ENCODE data around the gene FAM53B.
A peak's percentile ranks its signal among the peaks of the same experiment; 100 is the strongest.

The FAM53B gene

DNA sequence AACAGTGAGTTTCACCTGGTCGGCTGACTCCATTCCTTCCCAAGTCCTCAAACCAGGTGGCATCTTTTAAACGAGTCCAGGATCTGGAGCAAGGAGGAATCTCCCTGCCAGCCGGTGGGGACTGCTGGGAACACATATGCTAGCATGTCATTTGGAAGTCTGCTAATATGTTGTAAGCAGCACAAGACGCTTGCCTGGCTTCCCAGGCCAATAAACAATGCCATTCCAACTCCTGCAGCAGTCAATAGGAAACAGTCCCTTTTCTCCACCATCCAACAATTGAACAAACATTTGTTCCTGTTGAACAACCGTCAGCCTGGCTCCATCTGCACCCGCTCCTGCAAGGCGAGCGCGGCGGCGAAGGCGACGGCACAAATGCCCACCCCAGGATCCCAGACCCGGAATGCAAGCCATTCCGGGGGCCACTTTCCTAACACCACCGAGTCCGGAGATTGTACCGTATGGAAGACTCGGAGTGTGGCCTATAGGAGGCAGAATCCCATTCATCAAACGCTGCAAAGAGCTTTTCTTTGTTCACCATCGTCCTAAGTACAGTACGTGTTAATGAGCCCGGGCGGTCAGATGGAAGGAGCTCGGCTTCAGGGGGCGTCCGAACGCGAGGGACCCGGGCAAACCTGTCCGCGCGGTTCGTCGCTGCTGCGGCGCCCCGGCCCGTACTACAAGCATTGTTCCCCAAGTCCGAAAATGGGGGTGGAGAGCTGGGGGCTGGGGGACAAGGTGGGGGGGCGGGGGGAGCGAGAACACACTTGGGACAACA, 1.6 kb downstream of the FAM53B start:
- Histone ChIP-seq H3K4me1 (ENCODE audit: control insufficient read depth, insufficient read depth, low read length) (peaks cover 49% of the 10 kb centered on the region), H3K36me3 (ENCODE audit: control insufficient read depth, insufficient read depth, low read length) (no peaks in the 10 kb centered on the region), H3K27me3 (ENCODE audit: control insufficient read depth, insufficient read depth, low read length, poor library complexity, severe bottlenecking) (peaks cover 12% of the 10 kb centered on the region), H3K4me3 (ENCODE audit: insufficient read depth, low read depth, low read length) (peak overlapping the region; percentile 73), H3K27ac (ENCODE audit: insufficient read depth, low read depth, low read length, poor library complexity, severe bottlenecking) (peak overlapping the region; percentile 5), H3K9me3 (ENCODE audit: control insufficient read depth, low read length) (no peaks in the 10 kb centered on the region)
- WGBS, 2 experiments = 4% methylated on average over 42 of the region's 42 CpGs

DNA sequence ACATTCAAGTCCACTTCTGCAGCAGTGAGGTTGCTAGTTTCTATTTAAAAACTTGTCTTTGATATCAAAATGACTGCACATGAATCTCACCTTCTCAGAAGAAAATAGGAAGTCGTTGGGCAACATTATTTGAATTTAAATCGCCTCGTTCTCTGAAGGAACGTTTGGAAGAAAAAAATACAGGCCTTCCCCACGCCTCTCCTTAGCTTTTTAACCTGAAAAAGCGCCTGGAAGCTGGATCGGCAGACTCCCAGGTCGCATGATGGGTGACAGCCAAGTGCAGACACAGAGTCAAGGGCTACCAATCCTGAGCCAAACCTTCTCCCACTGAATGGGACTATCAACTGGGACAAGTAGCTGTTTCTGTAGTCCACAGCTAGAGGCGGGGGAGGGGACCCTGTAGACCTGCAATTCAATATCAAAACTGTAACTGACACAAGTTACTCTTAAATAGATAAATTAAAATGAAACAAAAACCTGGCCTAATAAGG, 2.2 kb downstream of the FAM53B start:
- 65 to 69% methylated on average over 9 of the region's 9 CpGs for WGBS, 2 experiments
- Histone ChIP-seq H3K27me3 (ENCODE audit: control insufficient read depth, insufficient read depth, low read length, poor library complexity, severe bottlenecking) (peaks cover 12% of the 10 kb centered on the region), H3K36me3 (ENCODE audit: control insufficient read depth, insufficient read depth, low read length) (no peaks in the 10 kb centered on the region), H3K4me1 (ENCODE audit: control insufficient read depth, insufficient read depth, low read length) (peaks cover 49% of the 10 kb centered on the region), H3K27ac (ENCODE audit: insufficient read depth, low read depth, low read length, poor library complexity, severe bottlenecking) (no peak overlapping the region), H3K9me3 (ENCODE audit: control insufficient read depth, low read length) (no peaks in the 10 kb centered on the region), H3K4me3 (ENCODE audit: insufficient read depth, low read depth, low read length) (peak overlapping the region; percentile 73)

- Histone ChIP-seq H3K27ac (ENCODE audit: insufficient read depth, low read depth, low read length, poor library complexity, severe bottlenecking) (peak overlapping the region; percentile 69), H3K36me3 (ENCODE audit: control insufficient read depth, insufficient read depth, low read length) (no peaks in the 10 kb centered on the region), H3K4me3 (ENCODE audit: insufficient read depth, low read depth, low read length) (no peak overlapping the region), H3K27me3 (ENCODE audit: control insufficient read depth, insufficient read depth, low read length, poor library complexity, severe bottlenecking) (peaks cover 12% of the 10 kb centered on the region), H3K4me1 (ENCODE audit: control insufficient read depth, insufficient read depth, low read length) (peaks cover 49% of the 10 kb centered on the region), H3K9me3 (ENCODE audit: control insufficient read depth, low read length) (no peaks in the 10 kb centered on the region)
- WGBS, 2 experiments = 31 to 33% methylated on average over 13 of the region's 13 CpGs
Measured at GRCh38 chr10:124741281-124741921, 2.8 kb downstream of the FAM53B start.

DNA sequence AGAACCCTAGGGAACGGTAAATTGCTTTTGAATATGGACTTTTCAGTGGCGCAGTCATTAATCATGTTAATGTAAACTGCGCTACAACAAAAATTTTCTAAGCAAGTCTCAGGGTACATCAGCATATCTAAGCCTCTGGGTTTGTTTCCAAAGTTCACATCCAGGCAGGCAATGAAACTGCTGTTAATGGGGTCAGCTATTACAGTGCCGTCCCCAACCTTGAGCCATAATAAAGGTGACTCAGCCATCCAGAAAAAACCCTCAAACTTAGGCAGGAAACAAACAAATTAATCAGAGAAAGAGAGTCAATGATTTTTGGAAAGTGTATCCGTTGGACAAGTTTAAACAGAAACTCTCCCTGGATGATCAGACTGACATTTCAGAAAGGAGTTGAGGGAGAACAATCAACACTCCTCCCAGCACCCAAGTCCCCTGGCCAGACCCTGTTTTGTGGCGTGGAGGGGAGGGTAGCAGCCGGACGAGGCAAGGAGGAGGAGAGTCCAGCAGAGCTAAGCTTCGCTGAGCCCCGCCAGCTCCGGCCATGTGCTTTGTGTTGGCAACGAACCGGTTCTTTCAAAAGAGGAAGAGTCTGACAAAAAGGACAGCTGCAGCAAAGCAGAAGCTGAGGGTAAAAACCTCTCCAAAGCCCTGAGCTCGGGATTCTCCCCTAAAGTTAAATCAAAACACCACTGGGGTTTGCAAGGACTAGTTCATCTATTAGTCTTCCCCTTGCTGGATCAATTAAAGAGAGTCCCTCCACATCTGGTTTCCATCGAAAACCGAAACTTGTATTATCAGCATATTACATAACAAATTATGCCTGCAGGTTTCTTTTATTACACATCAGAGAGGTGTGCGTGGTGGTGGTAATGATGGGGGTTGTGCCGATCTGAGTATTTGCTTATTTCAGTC, 3.6 kb downstream of the FAM53B start:
- peak overlapping the region; percentile 69 for H3K27ac ChIP-seq (ENCODE audit: insufficient read depth, low read depth, low read length, poor library complexity, severe bottlenecking)
- 20 to 26% methylated on average over 16 to 18 of the region's 18 CpGs for WGBS, 2 experiments
- H3K36me3 ChIP-seq (ENCODE audit: control insufficient read depth, insufficient read depth, low read length) = no peaks in the 10 kb centered on the region
- no peaks in the 10 kb centered on the region for H3K9me3 ChIP-seq (ENCODE audit: control insufficient read depth, low read length)
- no peak overlapping the region for H3K4me3 ChIP-seq (ENCODE audit: insufficient read depth, low read depth, low read length)
- peaks cover 49% of the 10 kb centered on the region for H3K4me1 ChIP-seq (ENCODE audit: control insufficient read depth, insufficient read depth, low read length)
- peaks cover 12% of the 10 kb centered on the region for H3K27me3 ChIP-seq (ENCODE audit: control insufficient read depth, insufficient read depth, low read length, poor library complexity, severe bottlenecking)

- WGBS, 2 experiments = 12 to 17% methylated on average over 7 of the region's 7 CpGs
- no peak overlapping the region for H3K4me3 ChIP-seq (ENCODE audit: insufficient read depth, low read depth, low read length)
- H3K27me3 ChIP-seq (ENCODE audit: control insufficient read depth, insufficient read depth, low read length, poor library complexity, severe bottlenecking) = peaks cover 12% of the 10 kb centered on the region
- H3K27ac ChIP-seq (ENCODE audit: insufficient read depth, low read depth, low read length, poor library complexity, severe bottlenecking) = no peak overlapping the region
- H3K9me3 ChIP-seq (ENCODE audit: control insufficient read depth, low read length) = no peaks in the 10 kb centered on the region
- H3K36me3 ChIP-seq (ENCODE audit: control insufficient read depth, insufficient read depth, low read length) = no peaks in the 10 kb centered on the region
- peaks cover 45% of the 10 kb centered on the region for H3K4me1 ChIP-seq (ENCODE audit: control insufficient read depth, insufficient read depth, low read length)
Measured at GRCh38 chr10:124739986-124740368, 4.2 kb downstream of the FAM53B start.

DNA sequence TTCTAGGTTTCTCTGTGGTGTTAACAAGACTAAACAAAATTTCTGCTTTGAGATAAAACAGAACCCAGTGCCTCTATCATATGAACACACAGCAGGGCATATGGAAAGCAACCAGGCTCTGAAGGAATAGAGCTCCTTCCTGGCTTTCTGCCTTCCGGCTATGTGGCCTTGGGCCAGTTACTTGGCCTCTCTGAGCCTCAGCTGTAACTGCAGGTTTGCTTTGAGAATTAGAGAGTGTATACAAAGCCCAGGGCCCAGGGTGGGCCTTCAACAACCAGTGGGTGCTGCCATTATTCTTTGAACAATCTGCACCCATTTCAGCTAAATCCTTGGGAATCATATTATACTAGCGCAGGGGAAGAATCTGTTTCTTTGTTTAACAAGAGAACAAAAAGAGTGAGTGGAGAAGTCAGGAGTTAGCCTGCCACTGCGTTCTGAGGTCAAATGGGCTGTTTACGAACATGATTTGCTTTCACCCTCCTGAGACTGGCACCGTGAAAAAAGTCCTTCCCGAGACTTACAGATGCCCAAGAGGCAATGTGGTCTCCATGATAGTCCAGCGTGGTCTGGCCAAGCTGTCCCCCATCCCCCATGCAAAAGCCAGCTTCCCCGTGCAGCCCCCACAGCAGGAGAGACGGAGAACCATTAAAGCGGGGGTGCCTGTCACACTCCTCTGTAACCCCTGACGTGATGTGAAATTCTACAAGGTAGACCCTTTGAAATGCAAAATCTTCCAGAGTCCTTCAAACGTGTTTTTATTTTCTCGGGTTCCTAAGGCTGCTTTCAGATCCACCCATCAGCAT, 4.9 kb downstream of the FAM53B start:
- 21 to 22% methylated on average over 13 of the region's 13 CpGs for WGBS, 2 experiments
- H3K9me3 ChIP-seq (ENCODE audit: control insufficient read depth, low read length) = no peaks in the 10 kb centered on the region
- H3K36me3 ChIP-seq (ENCODE audit: control insufficient read depth, insufficient read depth, low read length) = no peaks in the 10 kb centered on the region
- no peak overlapping the region for H3K27ac ChIP-seq (ENCODE audit: insufficient read depth, low read depth, low read length, poor library complexity, severe bottlenecking)
- H3K4me1 ChIP-seq (ENCODE audit: control insufficient read depth, insufficient read depth, low read length) = peaks cover 43% of the 10 kb centered on the region
- peaks cover 12% of the 10 kb centered on the region for H3K27me3 ChIP-seq (ENCODE audit: control insufficient read depth, insufficient read depth, low read length, poor library complexity, severe bottlenecking)
- no peak overlapping the region for H3K4me3 ChIP-seq (ENCODE audit: insufficient read depth, low read depth, low read length)

- Histone ChIP-seq H3K9me3 (ENCODE audit: control insufficient read depth, low read length) (no peaks in the 10 kb centered on the region), H3K36me3 (ENCODE audit: control insufficient read depth, insufficient read depth, low read length) (no peaks in the 10 kb centered on the region), H3K27me3 (ENCODE audit: control insufficient read depth, insufficient read depth, low read length, poor library complexity, severe bottlenecking) (peaks cover 12% of the 10 kb centered on the region), H3K4me1 (ENCODE audit: control insufficient read depth, insufficient read depth, low read length) (peaks cover 43% of the 10 kb centered on the region), H3K27ac (ENCODE audit: insufficient read depth, low read depth, low read length, poor library complexity, severe bottlenecking) (no peak overlapping the region), H3K4me3 (ENCODE audit: insufficient read depth, low read depth, low read length) (no peak overlapping the region)
- 94 to 96% methylated on average over 5 to 6 of the region's 6 CpGs for WGBS, 2 experiments
Measured at GRCh38 chr10:124738441-124738840, 5.7 kb downstream of the FAM53B start.

- WGBS, 2 experiments = 80 to 84% methylated on average over 2 of the region's 2 CpGs
- H3K4me1 ChIP-seq (ENCODE audit: control insufficient read depth, insufficient read depth, low read length) = peaks cover 42% of the 10 kb centered on the region
Measured at GRCh38 chr10:124737708-124738107, 6.5 kb downstream of the FAM53B start.

GRCh38 chr10:124737221-124737620, 7.0 kb downstream of the FAM53B start:
- H3K36me3 ChIP-seq (ENCODE audit: control insufficient read depth, insufficient read depth, low read length) = no peaks in the 10 kb centered on the region
- H3K27me3 ChIP-seq (ENCODE audit: control insufficient read depth, insufficient read depth, low read length, poor library complexity, severe bottlenecking) = peaks cover 7% of the 10 kb centered on the region
- no peak overlapping the region for H3K27ac ChIP-seq (ENCODE audit: insufficient read depth, low read depth, low read length, poor library complexity, severe bottlenecking)
- no peaks in the 10 kb centered on the region for H3K9me3 ChIP-seq (ENCODE audit: control insufficient read depth, low read length)
- no peak overlapping the region for H3K4me3 ChIP-seq (ENCODE audit: insufficient read depth, low read depth, low read length)
- H3K4me1 ChIP-seq (ENCODE audit: control insufficient read depth, insufficient read depth, low read length) = peaks cover 37% of the 10 kb centered on the region
- WGBS, 2 experiments = 80 to 83% methylated on average over 7 of the region's 7 CpGs

More at GRCh38 chr10:124737708-124738107, 6.5 kb downstream of the FAM53B start:
- H3K4me3 ChIP-seq (ENCODE audit: insufficient read depth, low read depth, low read length) = no peak overlapping the region
- no peaks in the 10 kb centered on the region for H3K9me3 ChIP-seq (ENCODE audit: control insufficient read depth, low read length)
- H3K27me3 ChIP-seq (ENCODE audit: control insufficient read depth, insufficient read depth, low read length, poor library complexity, severe bottlenecking) = peaks cover 12% of the 10 kb centered on the region
- H3K27ac ChIP-seq (ENCODE audit: insufficient read depth, low read depth, low read length, poor library complexity, severe bottlenecking) = no peak overlapping the region
- H3K36me3 ChIP-seq (ENCODE audit: control insufficient read depth, insufficient read depth, low read length) = no peaks in the 10 kb centered on the region

Data from ectodermal cell (in vitro differentiated cells).